HUES64 (cell line): ENCODE results near the gene NRGN.

Experiments used
- H3K27ac ChIP-seq: 2 replicates; pipeline ENCODE4 v1.7.0; 2013; ENCODE audit warnings: low read depth, low read length, inconsistent platforms
- H3K27me3 ChIP-seq: 2 replicates; pipeline ENCODE4 v1.6.1; 2013; ENCODE audit warnings: mild to moderate bottlenecking, low read length; ENCODE audit not compliant: insufficient read depth
- H3K36me3 ChIP-seq: 2 replicates; pipeline ENCODE4 v1.6.1; 2013; ENCODE audit warnings: mild to moderate bottlenecking, low read length; ENCODE audit not compliant: insufficient read depth
- H3K4me1 ChIP-seq: 2 replicates; pipeline ENCODE4 v1.6.1; 2013; ENCODE audit warnings: mild to moderate bottlenecking, low read length, moderate library complexity; ENCODE audit not compliant: insufficient read depth
- H3K4me3 ChIP-seq: 2 replicates; pipeline ENCODE4 v1.5.1; 2013; ENCODE audit warnings: mild to moderate bottlenecking, low read length, moderate library complexity
- H3K9ac ChIP-seq: 2 replicates; pipeline ENCODE4 v1.6.1; 2013; ENCODE audit warnings: mild to moderate bottlenecking, low read depth, low read length
- H3K9me3 ChIP-seq: 2 replicates; pipeline ENCODE4 v1.6.1; 2013; ENCODE audit warnings: low read depth, low read length; ENCODE audit not compliant: insufficient read depth
- WGBS: fragments of 150-250, 120-280 bp; methylation state at CpG from one replicate; pipeline ENCODE4 v1.1.7; 2013; ENCODE audit warnings: missing lambda C conversion rate; 5-methylcytosine and 5-hydroxymethylcytosine counted together

NRGN gene

DNA sequence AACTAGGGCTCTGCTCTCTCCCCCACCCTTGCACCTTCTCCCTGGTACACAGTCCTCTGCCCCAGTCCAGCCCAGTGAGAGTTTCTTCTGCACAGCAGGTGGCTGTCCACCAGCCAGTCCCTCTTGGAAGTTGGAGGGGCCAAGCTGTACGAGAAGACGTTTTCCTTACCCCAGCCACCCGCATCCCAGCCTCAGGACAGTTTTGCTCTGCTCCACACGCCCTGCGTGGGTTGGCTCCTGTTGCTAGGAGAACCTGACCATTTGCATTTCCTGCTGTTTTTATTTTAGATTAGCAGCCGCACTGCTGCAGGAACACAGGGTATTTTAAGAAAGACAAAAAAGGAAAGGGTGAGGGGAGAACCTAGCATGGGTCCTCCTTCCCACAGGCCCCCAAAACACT is 17.6 kb upstream of the NRGN start:
- Histone ChIP-seq H3K36me3 (no peaks in the 10 kb centered on the region), H3K4me1 (peaks cover 26% of the 10 kb centered on the region), H3K9me3 (no peaks in the 10 kb centered on the region), H3K4me3 (no peak overlapping the region), H3K9ac (no peak overlapping the region), H3K27ac (no peak overlapping the region), H3K27me3 (peaks cover 86% of the 10 kb centered on the region)
- 59% methylated on average over 6 of the region's 6 CpGs for WGBS

- Histone ChIP-seq H3K27me3 (peaks cover 56% of the 10 kb centered on the region), H3K4me3 (no peak overlapping the region), H3K27ac (no peak overlapping the region), H3K9ac (no peak overlapping the region), H3K9me3 (no peaks in the 10 kb centered on the region), H3K4me1 (peaks cover 24% of the 10 kb centered on the region), H3K36me3 (no peaks in the 10 kb centered on the region)
- 42% methylated on average over 12 of the region's 14 CpGs for WGBS
Observed at GRCh38 chr11:124724979-124725718, 14.6 kb upstream of the NRGN start.

- Histone ChIP-seq H3K9ac (no peak overlapping the region), H3K27me3 (peaks cover 50% of the 10 kb centered on the region), H3K36me3 (no peaks in the 10 kb centered on the region), H3K9me3 (no peaks in the 10 kb centered on the region), H3K27ac (no peak overlapping the region), H3K4me3 (0 out of 2 replicates have a peak overlapping the region, but pooled peaks have one; percentile 5), H3K4me1 (peaks cover 24% of the 10 kb centered on the region)
- 27% methylated on average over 6 of the region's 6 CpGs for WGBS
Observed at GRCh38 chr11:124725719-124726105, 14.0 kb upstream of the NRGN start.

DNA sequence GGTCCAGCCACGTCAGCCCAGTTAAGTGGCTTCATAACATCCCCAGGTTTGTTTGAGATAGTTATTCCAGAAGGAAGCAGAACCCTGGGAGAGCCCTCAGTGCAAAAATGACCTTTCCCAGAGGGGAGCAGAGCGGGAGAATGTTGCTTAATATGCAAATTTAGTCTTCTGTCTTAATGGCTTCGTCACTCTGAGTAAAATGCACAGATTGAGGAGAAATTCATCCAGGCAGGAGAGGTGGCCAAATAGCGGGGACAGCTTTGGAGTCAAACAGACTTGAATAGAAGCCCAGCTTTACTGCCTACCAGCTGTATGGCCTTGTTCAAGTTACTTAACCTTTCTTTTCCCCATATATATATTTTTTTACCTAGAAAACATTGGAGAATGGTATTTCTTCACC is 12.3 kb upstream of the NRGN start:
- 60% methylated on average over 4 of the region's 4 CpGs for WGBS
- Histone ChIP-seq H3K9me3 (no peaks in the 10 kb centered on the region), H3K4me1 (peaks cover 24% of the 10 kb centered on the region), H3K4me3 (no peak overlapping the region), H3K36me3 (no peaks in the 10 kb centered on the region), H3K27ac (no peak overlapping the region), H3K9ac (no peak overlapping the region), H3K27me3 (peaks cover 33% of the 10 kb centered on the region)

GRCh38 chr11:124728134-124728533 is 11.6 kb upstream of the NRGN start:
- Histone ChIP-seq H3K4me1 (peaks cover 24% of the 10 kb centered on the region), H3K36me3 (no peaks in the 10 kb centered on the region), H3K27me3 (peaks cover 26% of the 10 kb centered on the region), H3K4me3 (no peak overlapping the region), H3K9ac (no peak overlapping the region), H3K27ac (no peak overlapping the region), H3K9me3 (no peaks in the 10 kb centered on the region)
- WGBS: 95% methylated on average over 2 of the region's 2 CpGs

- H3K27me3 ChIP-seq: peaks cover 17% of the 10 kb centered on the region
- no peak overlapping the region for H3K9ac ChIP-seq
- 96% methylated on average over 3 of the region's 4 CpGs for WGBS
- H3K4me3 ChIP-seq: no peak overlapping the region
- H3K9me3 ChIP-seq: no peaks in the 10 kb centered on the region
- H3K4me1 ChIP-seq: peaks cover 24% of the 10 kb centered on the region
- H3K36me3 ChIP-seq: no peaks in the 10 kb centered on the region
- no peak overlapping the region for H3K27ac ChIP-seq
Observed at GRCh38 chr11:124729571-124729970, 10.2 kb upstream of the NRGN start.

- no peak overlapping the region for H3K4me3 ChIP-seq
- no peaks in the 10 kb centered on the region for H3K36me3 ChIP-seq
- peaks cover 31% of the 10 kb centered on the region for H3K27me3 ChIP-seq
- H3K9me3 ChIP-seq: no peaks in the 10 kb centered on the region
- WGBS: 92% methylated on average over 4 of the region's 4 CpGs
- H3K4me1 ChIP-seq: peaks cover 7% of the 10 kb centered on the region; the same call in 1 of the 2 replicates
- H3K9ac ChIP-seq: no peak overlapping the region
- H3K27ac ChIP-seq: no peak overlapping the region
Observed at GRCh38 chr11:124732230-124732629, 7.5 kb upstream of the NRGN start.

DNA sequence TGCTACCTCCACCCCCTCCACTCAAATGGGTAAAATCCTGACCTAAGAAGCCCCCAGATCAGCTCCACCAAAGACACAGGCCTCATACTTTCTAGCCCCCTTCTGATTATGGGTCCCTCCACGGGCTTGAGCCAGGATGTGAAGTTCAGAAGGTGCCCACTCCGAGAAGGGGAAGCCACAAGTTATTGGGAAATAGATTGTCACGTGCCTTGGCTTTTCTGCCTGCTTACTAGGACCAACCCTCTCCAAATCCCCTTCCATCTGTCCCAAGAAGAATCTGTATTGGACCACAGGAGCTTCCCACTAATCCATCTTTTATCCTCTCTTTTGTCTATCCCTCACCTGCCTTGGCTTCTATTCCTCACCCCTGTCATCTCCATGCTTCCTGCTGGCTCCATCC is 3.0 kb upstream of the NRGN start:
- peaks cover 6% of the 10 kb centered on the region for H3K4me1 ChIP-seq
- no peaks in the 10 kb centered on the region for H3K9me3 ChIP-seq
- H3K27ac ChIP-seq: no peak overlapping the region
- H3K4me3 ChIP-seq: no peak overlapping the region
- H3K9ac ChIP-seq: no peak overlapping the region
- WGBS: 85% methylated on average over 3 of the region's 3 CpGs
- no peaks in the 10 kb centered on the region for H3K36me3 ChIP-seq
- peaks cover 73% of the 10 kb centered on the region for H3K27me3 ChIP-seq

DNA sequence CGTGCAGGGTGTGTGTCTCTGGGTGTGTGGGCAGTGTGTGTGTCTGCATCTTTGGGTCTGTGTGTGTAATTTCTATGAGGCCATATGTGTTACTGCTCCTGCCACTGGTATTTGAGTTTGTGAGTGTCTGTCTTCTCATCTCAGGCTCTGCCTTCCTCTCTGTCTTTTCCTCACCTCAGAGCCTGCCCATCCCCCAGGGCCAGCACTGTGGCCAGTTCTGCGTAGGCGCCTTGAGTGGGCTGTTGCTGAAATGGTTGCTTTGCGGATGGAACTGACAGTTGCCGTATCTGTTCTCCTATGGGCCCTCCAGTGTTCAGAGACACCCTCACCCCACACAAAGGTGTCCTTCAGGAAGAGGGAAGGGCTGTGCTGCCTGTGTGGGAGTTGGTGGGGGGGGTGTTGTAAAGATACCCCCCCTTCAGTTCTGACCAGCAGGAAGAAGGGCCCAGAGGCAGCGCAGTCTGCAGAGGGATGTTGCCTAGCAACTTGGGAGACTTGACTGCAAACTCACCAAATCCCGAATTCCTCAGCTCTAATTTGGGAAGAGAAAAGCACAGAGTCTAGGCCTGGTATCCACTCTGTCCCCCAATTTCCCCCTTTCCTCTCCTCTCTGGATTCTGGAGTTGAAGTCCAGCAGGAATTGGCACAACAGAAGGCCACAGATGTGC is 2.0 kb upstream of the NRGN start:
- H3K9me3 ChIP-seq: no peaks in the 10 kb centered on the region
- peaks cover 6% of the 10 kb centered on the region for H3K4me1 ChIP-seq
- H3K27ac ChIP-seq: no peak overlapping the region
- H3K9ac ChIP-seq: no peak overlapping the region
- H3K4me3 ChIP-seq: no peak overlapping the region
- 79% methylated on average over 5 of the region's 7 CpGs for WGBS
- H3K27me3 ChIP-seq: peaks cover 83% of the 10 kb centered on the region
- H3K36me3 ChIP-seq: no peaks in the 10 kb centered on the region

GRCh38 chr11:124738713-124739478 is 846 bp upstream of the NRGN start:
- peaks cover 6% of the 10 kb centered on the region for H3K4me1 ChIP-seq
- peak overlapping the region; percentile 50 for H3K4me3 ChIP-seq
- no peaks in the 10 kb centered on the region for H3K36me3 ChIP-seq
- H3K9ac ChIP-seq: no peak overlapping the region; the same call in 1 of the 2 replicates
- H3K27ac ChIP-seq: no peak overlapping the region
- H3K27me3 ChIP-seq: peaks cover 94% of the 10 kb centered on the region
- WGBS: 86% methylated on average over 21 of the region's 21 CpGs
- H3K9me3 ChIP-seq: no peaks in the 10 kb centered on the region

DNA sequence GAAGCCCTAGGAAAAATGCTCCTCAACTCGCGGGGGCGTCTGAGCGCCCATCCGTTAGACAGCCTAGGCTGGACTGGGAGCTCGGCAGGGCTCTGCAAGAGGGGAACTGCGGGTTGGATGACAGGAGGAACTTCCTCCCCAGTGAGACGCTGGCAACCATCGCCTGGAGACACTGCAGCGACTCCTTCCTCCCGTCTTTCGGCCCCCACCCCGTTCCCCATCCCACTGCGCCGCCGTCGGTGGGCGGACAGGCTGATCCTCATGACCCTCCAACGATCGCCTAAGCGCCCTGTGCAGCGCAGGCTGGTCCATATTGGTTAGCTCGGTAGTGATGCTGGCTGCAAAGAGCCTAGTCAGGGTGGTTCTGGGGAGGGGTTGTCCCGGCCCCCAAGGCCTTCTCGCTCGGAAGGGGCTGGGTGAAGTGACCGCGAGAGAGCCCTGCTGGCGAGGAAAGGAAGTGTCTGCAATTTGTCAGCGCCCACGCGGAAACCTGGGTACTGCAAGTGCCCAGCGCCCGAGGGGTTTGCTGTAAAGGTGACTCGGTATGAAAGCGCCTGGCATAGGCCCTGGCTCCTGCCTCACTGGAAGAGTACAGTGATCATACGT is 638 bp downstream of the NRGN start:
- peaks cover 96% of the 10 kb centered on the region for H3K27me3 ChIP-seq
- peak overlapping the region; percentile 50 for H3K4me3 ChIP-seq
- peaks cover 12% of the 10 kb centered on the region for H3K4me1 ChIP-seq
- H3K27ac ChIP-seq: no peak overlapping the region
- WGBS: 7% methylated on average over 37 of the region's 37 CpGs
- H3K9me3 ChIP-seq: no peaks in the 10 kb centered on the region
- no peaks in the 10 kb centered on the region for H3K36me3 ChIP-seq
- no peak overlapping the region for H3K9ac ChIP-seq
